Measurements from ENCODE around the gene ATP8A2.
"Not testable (repeated sequence)": the region's sequence is repeated elsewhere in the genome, so short reads cannot be mapped to it uniquely, and the experiment has no call there.

Gene ATP8A2

GRCh38 chr13:25347151-25347550 lies 24.6 kb upstream of the ATP8A2 start:
- Histone ChIP-seq H3K36me3 (ENCODE audit: control insufficient read depth, insufficient read depth, low read length) (no peaks in the 10 kb centered on the region), H3K27me3 (replicated peaks; ENCODE audit: control insufficient read depth, insufficient read depth, low read length) (no peaks in the 10 kb centered on the region), H3K4me3 (replicated peaks; ENCODE audit: low read depth, low read length) (no peak overlapping the region)
- DNase-seq (ENCODE audit: extremely low read depth, insufficient read length): no peak
- TF ChIP-seq CTCF (IDR thresholded peaks at IDR 0.05; ENCODE audit: insufficient read depth, low read length, poor library complexity, severe bottlenecking): no peak

- DNase-seq (ENCODE audit: extremely low read depth, insufficient read length): no peak
- Histone ChIP-seq H3K4me3 (replicated peaks; ENCODE audit: low read depth, low read length) (no peak overlapping the region), H3K27me3 (replicated peaks; ENCODE audit: control insufficient read depth, insufficient read depth, low read length) (no peaks in the 10 kb centered on the region), H3K36me3 (ENCODE audit: control insufficient read depth, insufficient read depth, low read length) (no peaks in the 10 kb centered on the region)
- TF ChIP-seq CTCF (IDR thresholded peaks at IDR 0.05; ENCODE audit: insufficient read depth, low read length, poor library complexity, severe bottlenecking): no peak
These were observed 20.4 kb upstream of the ATP8A2 start for GRCh38 chr13:25351404-25351803.

- no peak for TF ChIP-seq CTCF (IDR thresholded peaks at IDR 0.05; ENCODE audit: insufficient read depth, low read length, poor library complexity, severe bottlenecking)
- DNase-seq (ENCODE audit: extremely low read depth, insufficient read length): no peak
- H3K36me3 ChIP-seq (ENCODE audit: control insufficient read depth, insufficient read depth, low read length): no peaks in the 10 kb centered on the region
- no peak overlapping the region for H3K4me3 ChIP-seq (replicated peaks; ENCODE audit: low read depth, low read length)
- H3K27me3 ChIP-seq (replicated peaks; ENCODE audit: control insufficient read depth, insufficient read depth, low read length): no peaks in the 10 kb centered on the region
These were observed 19.5 kb upstream of the ATP8A2 start for GRCh38 chr13:25352230-25352629.

GRCh38 chr13:25352806-25353205 lies 19.0 kb upstream of the ATP8A2 start:
- no peak for TF ChIP-seq CTCF (IDR thresholded peaks at IDR 0.05; ENCODE audit: insufficient read depth, low read length, poor library complexity, severe bottlenecking)
- H3K27me3 ChIP-seq (replicated peaks; ENCODE audit: control insufficient read depth, insufficient read depth, low read length): no peaks in the 10 kb centered on the region

GRCh38 chr13:25353344-25353743 lies 18.4 kb upstream of the ATP8A2 start:
- Histone ChIP-seq H3K4me3 (replicated peaks; ENCODE audit: low read depth, low read length) (no peak overlapping the region), H3K27me3 (replicated peaks; ENCODE audit: control insufficient read depth, insufficient read depth, low read length) (no peaks in the 10 kb centered on the region), H3K36me3 (ENCODE audit: control insufficient read depth, insufficient read depth, low read length) (no peaks in the 10 kb centered on the region)
- no peak for DNase-seq (ENCODE audit: extremely low read depth, insufficient read length)
- TF ChIP-seq CTCF (IDR thresholded peaks at IDR 0.05; ENCODE audit: insufficient read depth, low read length, poor library complexity, severe bottlenecking): no peak

More at GRCh38 chr13:25352806-25353205, 19.0 kb upstream of the ATP8A2 start:
- no peak for DNase-seq (ENCODE audit: extremely low read depth, insufficient read length)
- H3K36me3 ChIP-seq (ENCODE audit: control insufficient read depth, insufficient read depth, low read length): no peaks in the 10 kb centered on the region
- no peak overlapping the region for H3K4me3 ChIP-seq (replicated peaks; ENCODE audit: low read depth, low read length)

- TF ChIP-seq CTCF (IDR thresholded peaks at IDR 0.05; ENCODE audit: insufficient read depth, low read length, poor library complexity, severe bottlenecking): no peak
- Histone ChIP-seq H3K36me3 (ENCODE audit: control insufficient read depth, insufficient read depth, low read length) (no peaks in the 10 kb centered on the region), H3K4me3 (replicated peaks; ENCODE audit: low read depth, low read length) (no peak overlapping the region), H3K27me3 (replicated peaks; ENCODE audit: control insufficient read depth, insufficient read depth, low read length) (no peaks in the 10 kb centered on the region)
- no peak for DNase-seq (ENCODE audit: extremely low read depth, insufficient read length)
These were observed 17.4 kb upstream of the ATP8A2 start for GRCh38 chr13:25354377-25354776.

GRCh38 chr13:25360443-25360842 lies 11.3 kb upstream of the ATP8A2 start:
- H3K36me3 ChIP-seq (ENCODE audit: control insufficient read depth, insufficient read depth, low read length); H3K4me3 ChIP-seq (replicated peaks; ENCODE audit: low read depth, low read length); H3K27me3 ChIP-seq (replicated peaks; ENCODE audit: control insufficient read depth, insufficient read depth, low read length); DNase-seq (ENCODE audit: extremely low read depth, insufficient read length): not testable (repeated sequence)

Measured in GM06990 (cell line).